Mesenchymal stem cell (in vitro differentiated cells and primary cell): ENCODE results near the gene GABRG3.

Experiments
- DNase-seq: peaks from one replicate; pipeline ENCODE4 v3.0.0-alpha.2; 2013
- H2AFZ ChIP-seq: one replicate; pipeline ENCODE4 v1.6.1; 2013; ENCODE audit warnings: low read depth, mild to moderate bottlenecking, control low read depth, inconsistent platforms, low read length, moderate library complexity
- H2AK5ac ChIP-seq: 2 replicates; pipeline ENCODE4 v1.6.1; 2013; ENCODE audit warnings: low read length, moderate library complexity, mild to moderate bottlenecking, inconsistent platforms; ENCODE audit not compliant: severe bottlenecking
- H2BK120ac ChIP-seq: one replicate; pipeline ENCODE4 v1.6.1; 2013; ENCODE audit warnings: low read depth, mild to moderate bottlenecking, inconsistent platforms, low read length, moderate library complexity
- H2BK12ac ChIP-seq, 2 experiments: one replicate each; pipeline ENCODE4 v1.6.1; 2013; ENCODE audit warnings: inconsistent platforms in 2 of 2, low read length in 2 of 2, mild to moderate bottlenecking in 2 of 2, moderate library complexity in 2 of 2, control low read depth in 1 of 2
- H2BK15ac ChIP-seq: one replicate; pipeline ENCODE4 v1.6.1; 2013; ENCODE audit warnings: mild to moderate bottlenecking, low read depth, inconsistent platforms; ENCODE audit not compliant: poor library complexity, severe bottlenecking
- H2BK5ac ChIP-seq: 2 replicates; pipeline ENCODE4 v1.6.1; 2013; ENCODE audit warnings: low read depth, mild to moderate bottlenecking, low read length, control low read depth, inconsistent platforms; ENCODE audit not compliant: poor library complexity, severe bottlenecking
- H3K14ac ChIP-seq, 2 experiments: one replicate each; pipeline ENCODE4 v1.6.1; 2013; ENCODE audit warnings: inconsistent platforms in 2 of 2, low read length in 2 of 2, control low read depth in 1 of 2, mild to moderate bottlenecking in 1 of 2, moderate library complexity in 1 of 2
- H3K18ac ChIP-seq, 2 experiments: one replicate each; pipeline ENCODE4 v1.6.1; 2013; ENCODE audit warnings: inconsistent platforms in 2 of 2, low read length in 2 of 2, control low read depth in 1 of 2, low read depth in 1 of 2, mild to moderate bottlenecking in 1 of 2
- H3K23ac ChIP-seq, 2 experiments: one replicate each; pipeline ENCODE4 v1.6.1; 2013; ENCODE audit warnings: inconsistent platforms in 2 of 2, low read length in 2 of 2, mild to moderate bottlenecking in 2 of 2, moderate library complexity in 2 of 2, control low read depth in 1 of 2
- H3K27ac ChIP-seq: 2 replicates; pipeline ENCODE4 v1.5.1; 2013; ENCODE audit warnings: mild to moderate bottlenecking, moderate library complexity, low read length, control low read depth, inconsistent platforms; ENCODE audit not compliant: poor library complexity, severe bottlenecking
- H3K27me3 ChIP-seq, 2 experiments: 2 replicates each; pipeline versions ENCODE4 v1.6.1 to v1.7.0; 2013; ENCODE audit warnings: low read length in 2 of 2, mild to moderate bottlenecking in 2 of 2, moderate library complexity in 2 of 2, control low read depth in 1 of 2, inconsistent platforms in 1 of 2; ENCODE audit not compliant: control insufficient read depth in 1 of 2, insufficient read depth in 1 of 2
- H3K36me3 ChIP-seq, 2 experiments: 2 replicates each; pipeline versions ENCODE4 v1.6.1 to v1.7.0; 2013; ENCODE audit warnings: low read length in 2 of 2, control low read depth in 1 of 2, inconsistent platforms in 1 of 2, low read depth in 1 of 2, mild to moderate bottlenecking in 1 of 2; ENCODE audit not compliant: insufficient read depth in 2 of 2, control insufficient read depth in 1 of 2
- H3K4ac ChIP-seq, 2 experiments: one replicate each; pipeline ENCODE4 v1.6.1; 2013; ENCODE audit warnings: inconsistent platforms in 2 of 2, low read length in 2 of 2, mild to moderate bottlenecking in 2 of 2, moderate library complexity in 2 of 2, control low read depth in 1 of 2, low read depth in 1 of 2
- H3K4me1 ChIP-seq: 2 replicates; pipeline ENCODE4 v1.6.1; 2013; ENCODE audit warnings: low read depth, low read length, control low read depth; ENCODE audit not compliant: control insufficient read depth, insufficient read depth
- H3K4me2 ChIP-seq: 2 replicates; pipeline ENCODE4 v1.6.1; 2013; ENCODE audit warnings: low read length, mild to moderate bottlenecking, inconsistent platforms; ENCODE audit not compliant: poor library complexity, severe bottlenecking
- H3K4me3 ChIP-seq, 2 experiments: 2 replicates each; pipeline versions ENCODE4 v1.5.1 to v1.7.0; 2013; ENCODE audit warnings: low read length in 2 of 2, mild to moderate bottlenecking in 2 of 2, control low read depth in 1 of 2, low read depth in 1 of 2; ENCODE audit not compliant: insufficient read depth in 1 of 2
- H3K79me1 ChIP-seq: replicated peaks from 2 replicates; pipeline ENCODE4 v1.6.1; 2013; ENCODE audit warnings: mild to moderate bottlenecking, control low read depth, low read length, inconsistent platforms; ENCODE audit not compliant: poor library complexity, severe bottlenecking
- H3K9ac ChIP-seq: 2 replicates; pipeline ENCODE4 v1.7.0; 2013; ENCODE audit warnings: mild to moderate bottlenecking, low read length, moderate library complexity
- H3K9me3 ChIP-seq: 2 replicates; pipeline ENCODE4 v1.7.0; 2013; ENCODE audit warnings: mild to moderate bottlenecking, low read length; ENCODE audit not compliant: control insufficient read depth
- H4K8ac ChIP-seq: one replicate; pipeline ENCODE4 v1.6.1; 2013; ENCODE audit warnings: inconsistent platforms, mild to moderate bottlenecking, low read length, moderate library complexity
- H4K91ac ChIP-seq: one replicate; pipeline ENCODE4 v1.6.1; 2013; ENCODE audit warnings: mild to moderate bottlenecking, low read length, inconsistent platforms
- WGBS: methylation state at CpG from one replicate; pipeline ENCODE4 v1.1.7; 2013; ENCODE audit warnings: mixed read lengths; 5-methylcytosine and 5-hydroxymethylcytosine counted together

GABRG3 gene

DNA sequence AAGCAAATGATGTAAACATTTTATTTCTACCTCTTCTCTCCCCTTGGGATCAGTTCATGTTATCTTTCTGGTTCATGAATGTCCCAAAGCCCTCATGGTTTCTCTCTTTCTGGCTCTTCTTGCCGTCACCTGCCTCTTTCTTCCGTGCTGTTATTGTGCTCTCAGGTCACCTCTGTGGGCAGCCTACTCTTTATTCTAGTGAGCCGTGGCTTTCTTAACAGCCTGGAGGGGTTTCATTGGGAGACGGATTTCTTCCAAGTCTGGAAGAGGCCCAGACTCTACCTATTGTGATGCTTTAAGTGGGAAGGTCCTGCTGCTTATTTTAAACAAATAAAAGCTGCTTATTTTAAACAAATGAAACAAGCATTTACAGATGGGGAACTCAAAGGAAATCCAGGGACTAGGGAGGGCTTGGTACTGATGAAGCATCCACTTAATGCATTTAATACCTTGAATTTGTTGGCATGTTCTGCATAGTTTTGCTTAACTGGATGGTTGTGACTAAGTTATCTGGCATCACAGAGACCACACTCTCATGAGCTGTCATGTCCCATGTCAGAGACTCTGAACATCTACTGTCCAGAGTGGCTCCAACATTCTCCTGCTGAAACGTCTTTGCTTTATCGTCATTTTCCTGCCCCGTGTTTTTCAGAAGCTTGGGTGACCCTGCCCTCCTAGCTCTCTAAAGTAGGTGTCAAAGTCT, 443.3 kb downstream of the GABRG3 start:
- Histone ChIP-seq H2BK5ac (no peak overlapping the region), H3K4me2 (no peak overlapping the region), H3K18ac (no peak overlapping the region), H4K91ac (no peak overlapping the region), H3K79me1 (no peaks in the 10 kb centered on the region), H3K14ac (no peak overlapping the region), H2AFZ (no peak overlapping the region), H2BK120ac (no peak overlapping the region), H3K4ac (no peak overlapping the region), H3K9me3 (no peaks in the 10 kb centered on the region), H3K9ac (no peak overlapping the region), H2BK12ac (no peak overlapping the region), H4K8ac (no peak overlapping the region), H3K4me1 (no peaks in the 10 kb centered on the region), H3K27me3 (no peaks in the 10 kb centered on the region), H2BK15ac (no peak overlapping the region), H3K36me3 (no peaks in the 10 kb centered on the region), H3K27ac (no peak overlapping the region), H2AK5ac (no peak overlapping the region), H3K23ac (no peak overlapping the region), H3K4me3 (no peak overlapping the region)
- WGBS = 69% methylated on average over 6 of the region's 7 CpGs
- DNase-seq = no peak

DNA sequence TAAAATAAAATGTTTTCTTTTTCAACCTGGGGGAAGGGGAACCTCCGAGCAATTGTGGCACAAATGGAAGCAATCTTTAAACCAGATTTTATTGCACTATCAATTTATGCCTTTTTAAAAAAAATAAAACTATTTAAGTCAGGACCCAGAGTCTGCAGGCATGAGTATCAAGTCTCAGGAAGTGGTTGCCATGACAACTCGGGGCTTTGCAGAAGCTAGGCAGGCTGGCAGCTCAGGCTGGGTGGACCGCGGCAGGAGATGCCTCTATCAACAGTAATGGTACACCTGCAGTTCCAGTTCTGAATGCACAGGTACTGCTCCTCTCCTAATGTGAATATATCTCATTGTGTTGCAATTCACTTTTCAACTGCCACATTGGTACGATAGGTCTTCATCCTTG, 447.7 kb downstream of the GABRG3 start:
- Histone ChIP-seq H2BK120ac (no peak overlapping the region), H3K23ac (no peak overlapping the region), H2AFZ (no peak overlapping the region), H3K9ac (no peak overlapping the region), H3K79me1 (no peaks in the 10 kb centered on the region), H2BK5ac (no peak overlapping the region), H3K4me1 (no peaks in the 10 kb centered on the region), H2AK5ac (no peak overlapping the region), H3K4ac (no peak overlapping the region), H4K91ac (no peak overlapping the region), H2BK12ac (no peak overlapping the region), H3K9me3 (peaks cover 3% of the 10 kb centered on the region), H4K8ac (no peak overlapping the region), H3K27ac (no peak overlapping the region), H3K4me2 (no peak overlapping the region), H3K14ac (no peak overlapping the region), H3K27me3 (no peaks in the 10 kb centered on the region), H3K36me3 (no peaks in the 10 kb centered on the region), H3K4me3 (no peak overlapping the region), H3K18ac (no peak overlapping the region), H2BK15ac (no peak overlapping the region)
- WGBS = 84% methylated on average over 5 of the region's 5 CpGs
- no peak for DNase-seq

GRCh38 chr15:27422997-27423396, 452.0 kb downstream of the GABRG3 start:
- Histone ChIP-seq H3K4me1 (no peaks in the 10 kb centered on the region), H3K9me3 (peaks cover 3% of the 10 kb centered on the region), H3K14ac (no peak overlapping the region), H2AK5ac (no peak overlapping the region), H4K91ac (no peak overlapping the region), H3K27ac (no peak overlapping the region), H2BK120ac (no peak overlapping the region), H3K79me1 (no peaks in the 10 kb centered on the region), H3K4me2 (no peak overlapping the region), H3K36me3 (no peaks in the 10 kb centered on the region), H3K27me3 (no peaks in the 10 kb centered on the region), H3K23ac (no peak overlapping the region), H2BK12ac (no peak overlapping the region), H4K8ac (no peak overlapping the region), H2BK15ac (no peak overlapping the region), H2BK5ac (no peak overlapping the region), H3K4ac (no peak overlapping the region), H3K9ac (no peak overlapping the region), H3K4me3 (no peak overlapping the region), H2AFZ (no peak overlapping the region), H3K18ac (no peak overlapping the region)
- no peak for DNase-seq

DNA sequence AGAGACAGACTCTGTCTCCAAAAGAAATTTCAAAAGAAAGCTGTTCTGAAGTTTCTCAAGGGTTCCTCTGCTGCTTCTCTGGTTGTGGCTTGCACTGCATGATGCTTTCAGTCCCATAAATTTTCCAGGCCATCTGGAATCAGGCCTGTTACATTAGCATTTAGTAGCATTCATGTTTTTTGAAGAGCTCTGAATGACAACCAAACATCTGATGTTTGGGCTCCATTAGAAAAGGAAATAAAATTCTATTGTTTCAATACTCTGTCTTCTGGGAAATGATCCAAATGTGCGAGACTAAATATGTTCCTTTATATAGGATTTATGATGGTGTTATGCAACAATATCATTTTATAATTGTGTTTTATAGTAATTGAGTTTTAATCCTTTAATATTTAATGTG, 455.8 kb downstream of the GABRG3 start:
- Histone ChIP-seq H3K27me3 (no peaks in the 10 kb centered on the region), H3K23ac (no peak overlapping the region), H2BK12ac (no peak overlapping the region), H3K4me1 (no peaks in the 10 kb centered on the region), H3K36me3 (no peaks in the 10 kb centered on the region), H3K9ac (no peak overlapping the region), H3K4me3 (no peak overlapping the region), H2AFZ (no peak overlapping the region), H3K14ac (no peak overlapping the region), H4K8ac (no peak overlapping the region), H4K91ac (no peak overlapping the region), H3K27ac (no peak overlapping the region), H2AK5ac (no peak overlapping the region), H3K18ac (no peak overlapping the region), H2BK5ac (no peak overlapping the region), H3K4me2 (no peak overlapping the region), H3K4ac (no peak overlapping the region), H2BK120ac (no peak overlapping the region), H2BK15ac (no peak overlapping the region), H3K9me3 (no peaks in the 10 kb centered on the region), H3K79me1 (no peaks in the 10 kb centered on the region)
- DNase-seq = no peak
- no CpG with 5 or more reads among the region's 1 CpG for WGBS
